Measurements from ENCODE around the gene ABCC1.

DNA sequence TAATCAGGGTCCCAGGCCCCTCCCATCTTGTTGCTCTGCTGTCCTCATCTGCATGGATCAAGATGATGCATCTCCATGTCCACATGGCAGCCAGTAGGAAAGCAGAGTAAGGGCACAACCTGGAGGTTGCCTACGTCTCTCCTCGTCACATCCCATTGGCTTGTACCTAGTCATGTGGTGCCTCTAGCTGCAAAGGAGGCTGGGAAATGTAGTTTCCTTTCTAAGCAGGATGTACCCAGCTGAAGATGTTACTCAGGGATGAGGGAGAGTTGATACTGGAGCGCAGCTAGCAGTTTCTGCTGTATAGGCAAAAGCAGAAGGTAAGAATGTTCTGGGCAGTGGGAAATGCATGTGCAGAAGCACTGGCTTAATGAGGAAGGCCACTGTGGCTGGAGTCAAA lies 20.8 kb downstream of the ABCC1 start:
- no peak for TF ChIP-seq EZH2 (IDR thresholded peaks at IDR 0.05; ENCODE audit: low read depth)
- TF ChIP-seq, protein P1, sequence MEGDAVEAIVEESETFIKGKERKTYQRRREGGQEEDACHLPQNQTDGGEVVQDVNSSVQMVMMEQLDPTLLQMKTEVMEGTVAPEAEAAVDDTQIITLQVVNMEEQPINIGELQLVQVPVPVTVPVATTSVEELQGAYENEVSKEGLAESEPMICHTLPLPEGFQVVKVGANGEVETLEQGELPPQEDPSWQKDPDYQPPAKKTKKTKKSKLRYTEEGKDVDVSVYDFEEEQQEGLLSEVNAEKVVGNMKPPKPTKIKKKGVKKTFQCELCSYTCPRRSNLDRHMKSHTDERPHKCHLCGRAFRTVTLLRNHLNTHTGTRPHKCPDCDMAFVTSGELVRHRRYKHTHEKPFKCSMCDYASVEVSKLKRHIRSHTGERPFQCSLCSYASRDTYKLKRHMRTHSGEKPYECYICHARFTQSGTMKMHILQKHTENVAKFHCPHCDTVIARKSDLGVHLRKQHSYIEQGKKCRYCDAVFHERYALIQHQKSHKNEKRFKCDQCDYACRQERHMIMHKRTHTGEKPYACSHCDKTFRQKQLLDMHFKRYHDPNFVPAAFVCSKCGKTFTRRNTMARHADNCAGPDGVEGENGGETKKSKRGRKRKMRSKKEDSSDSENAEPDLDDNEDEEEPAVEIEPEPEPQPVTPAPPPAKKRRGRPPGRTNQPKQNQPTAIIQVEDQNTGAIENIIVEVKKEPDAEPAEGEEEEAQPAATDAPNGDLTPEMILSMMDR (conservative IDR thresholded peaks at IDR 0.05): no peak
